Stimulated activated CD8-positive, alpha-beta memory T cell treated with anti-CD3 and anti-CD28 coated beads, Interleukin-12 subunit alpha, Interleukin-12 subunit beta, amount 100 ng/mL, for 24 hours (primary cell): ENCODE data around the gene HYAL3.
"Not testable (repeated sequence)": the region's sequence is repeated elsewhere in the genome, so short reads cannot be mapped to it uniquely, and the experiment has no call there.

ENCODE experiments used
- DNase-seq: peaks from one replicate; pipeline ENCODE4 v3.0.0-alpha.2; 2020; ENCODE audit errors: extremely low read depth

HYAL3 gene

GRCh38 chr3:50270422-50271224 is 28.6 kb downstream of the HYAL3 start:
- no peak for DNase-seq

- no peak for DNase-seq
These were observed 29.2 kb downstream of the HYAL3 start for GRCh38 chr3:50269977-50270413.

- no peak for DNase-seq
These were observed 29.7 kb downstream of the HYAL3 start for GRCh38 chr3:50269460-50269859.

GRCh38 chr3:50268703-50269451 is 30.3 kb downstream of the HYAL3 start, which contains the start of gene SEMA3B:
SEMA3B (plus strand) TSS chr3:50269147; CDS start chr3:50269241, 94 bp downstream.
- DNase-seq, result no peak

GRCh38 chr3:50268276-50268675 is 30.9 kb downstream of the HYAL3 start:
- no peak for DNase-seq

GRCh38 chr3:50267280-50267913 is 31.8 kb downstream of the HYAL3 start:
- DNase-seq, result no peak

GRCh38 chr3:50266836-50267235 is 32.4 kb downstream of the HYAL3 start:
- no peak for DNase-seq

- no peak for DNase-seq
These were observed 33.2 kb downstream of the HYAL3 start for GRCh38 chr3:50266017-50266416.

GRCh38 chr3:50265571-50265970 is 33.6 kb downstream of the HYAL3 start:
- DNase-seq, result no peak

- no peak for DNase-seq
These were observed 34.2 kb downstream of the HYAL3 start for GRCh38 chr3:50264964-50265485.

- no peak for DNase-seq
These were observed 34.7 kb downstream of the HYAL3 start for GRCh38 chr3:50264383-50264963.

- no peak for DNase-seq
These were observed 35.5 kb downstream of the HYAL3 start for GRCh38 chr3:50263478-50264382.

- no peak for DNase-seq
These were observed 36.4 kb downstream of the HYAL3 start for GRCh38 chr3:50262778-50263177.

GRCh38 chr3:50262200-50262599 is 37.0 kb downstream of the HYAL3 start:
- not testable (repeated sequence) for DNase-seq

- DNase-seq, result no peak
These were observed 37.7 kb downstream of the HYAL3 start for GRCh38 chr3:50261505-50261904.

GRCh38 chr3:50260942-50261441 is 38.2 kb downstream of the HYAL3 start:
- DNase-seq, result no peak

GRCh38 chr3:50260027-50260941 is 38.9 kb downstream of the HYAL3 start:
- peak; percentile 58 for DNase-seq

- no peak for DNase-seq
These were observed 39.7 kb downstream of the HYAL3 start for GRCh38 chr3:50259432-50260026.

GRCh38 chr3:50258979-50259378 is 40.2 kb downstream of the HYAL3 start:
- no peak for DNase-seq
